ENCODE data around the gene KNCN. TPM values are rescaled to one million over a fixed set of nuclear protein-coding genes. Genes with fewer than 3 reads are reported as not detected.
A peak's percentile ranks its signal among the peaks of the same experiment; 100 is the strongest.

KNCN gene
- total and polyA plus RNA-seq, 9 donors = 0.20 to 0.24 TPM; not detected in 7

GRCh38 chr1:46583494-46583893, 32.0 kb upstream of the KNCN start:
- DNase-seq = no peak
- peaks cover 65% of the 10 kb centered on the region for H3K36me3 ChIP-seq (ENCODE audit: control insufficient read depth, insufficient read depth, low read length)
- H3K4me1 ChIP-seq (ENCODE audit: control insufficient read depth, insufficient read depth, low read length) = no peaks in the 10 kb centered on the region
- no peak overlapping the region for H3K27ac ChIP-seq (ENCODE audit: low read length)
- H3K27me3 ChIP-seq (ENCODE audit: control insufficient read depth, insufficient read depth, low read length) = no peaks in the 10 kb centered on the region
- no CpG with 5 or more reads among the region's 5 CpGs for WGBS (ENCODE audit: insufficient coverage)
- no peak overlapping the region for H3K4me3 ChIP-seq (ENCODE audit: low read length)
- no peaks in the 10 kb centered on the region for H3K9me3 ChIP-seq (replicated peaks; ENCODE audit: control insufficient read depth, low read depth, low read length)

GRCh38 chr1:46582972-46583371, 31.5 kb upstream of the KNCN start:
- WGBS (ENCODE audit: insufficient coverage) = no CpG with 5 or more reads among the region's 7 CpGs
- H3K36me3 ChIP-seq (ENCODE audit: control insufficient read depth, insufficient read depth, low read length) = peaks cover 70% of the 10 kb centered on the region
- H3K4me1 ChIP-seq (ENCODE audit: control insufficient read depth, insufficient read depth, low read length) = no peaks in the 10 kb centered on the region
- peak; percentile 39 for DNase-seq
- no peaks in the 10 kb centered on the region for H3K27me3 ChIP-seq (ENCODE audit: control insufficient read depth, insufficient read depth, low read length)
- no peaks in the 10 kb centered on the region for H3K9me3 ChIP-seq (replicated peaks; ENCODE audit: control insufficient read depth, low read depth, low read length)
- H3K4me3 ChIP-seq (ENCODE audit: low read length) = no peak overlapping the region
- no peak overlapping the region for H3K27ac ChIP-seq (ENCODE audit: low read length)

- peaks cover 73% of the 10 kb centered on the region for H3K36me3 ChIP-seq (ENCODE audit: control insufficient read depth, insufficient read depth, low read length)
- 83% methylated on average over 1 of the region's 4 CpGs for WGBS (ENCODE audit: insufficient coverage)
- no peak overlapping the region for H3K4me3 ChIP-seq (ENCODE audit: low read length)
- DNase-seq = no peak
- no peaks in the 10 kb centered on the region for H3K27me3 ChIP-seq (ENCODE audit: control insufficient read depth, insufficient read depth, low read length)
- H3K27ac ChIP-seq (ENCODE audit: low read length) = no peak overlapping the region
- no peaks in the 10 kb centered on the region for H3K9me3 ChIP-seq (replicated peaks; ENCODE audit: control insufficient read depth, low read depth, low read length)
- no peaks in the 10 kb centered on the region for H3K4me1 ChIP-seq (ENCODE audit: control insufficient read depth, insufficient read depth, low read length)
These were observed 30.4 kb upstream of the KNCN start for GRCh38 chr1:46581681-46582455.

GRCh38 chr1:46580140-46580903, 28.9 kb upstream of the KNCN start:
- H3K4me1 ChIP-seq (ENCODE audit: control insufficient read depth, insufficient read depth, low read length) = no peaks in the 10 kb centered on the region
- 100% methylated on average over 1 of the region's 6 CpGs for WGBS (ENCODE audit: insufficient coverage)
- no peaks in the 10 kb centered on the region for H3K27me3 ChIP-seq (ENCODE audit: control insufficient read depth, insufficient read depth, low read length)
- no peak overlapping the region for H3K4me3 ChIP-seq (ENCODE audit: low read length)
- H3K27ac ChIP-seq (ENCODE audit: low read length) = no peak overlapping the region
- peaks cover 70% of the 10 kb centered on the region for H3K36me3 ChIP-seq (ENCODE audit: control insufficient read depth, insufficient read depth, low read length)
- no peaks in the 10 kb centered on the region for H3K9me3 ChIP-seq (replicated peaks; ENCODE audit: control insufficient read depth, low read depth, low read length)
- peak; percentile 39 for DNase-seq

GRCh38 chr1:46577671-46578070, 26.2 kb upstream of the KNCN start:
- WGBS (ENCODE audit: insufficient coverage) = 83% methylated on average over 2 of the region's 4 CpGs
- no peaks in the 10 kb centered on the region for H3K27me3 ChIP-seq (ENCODE audit: control insufficient read depth, insufficient read depth, low read length)
- DNase-seq = no peak
- H3K27ac ChIP-seq (ENCODE audit: low read length) = no peak overlapping the region
- no peak overlapping the region for H3K4me3 ChIP-seq (ENCODE audit: low read length)
- peaks cover 61% of the 10 kb centered on the region for H3K36me3 ChIP-seq (ENCODE audit: control insufficient read depth, insufficient read depth, low read length)
- H3K9me3 ChIP-seq (replicated peaks; ENCODE audit: control insufficient read depth, low read depth, low read length) = no peaks in the 10 kb centered on the region
- no peaks in the 10 kb centered on the region for H3K4me1 ChIP-seq (ENCODE audit: control insufficient read depth, insufficient read depth, low read length)

- no peaks in the 10 kb centered on the region for H3K9me3 ChIP-seq (replicated peaks; ENCODE audit: control insufficient read depth, low read depth, low read length)
- whole genome bisulfite sequencing (ENCODE audit: insufficient coverage) = 75% methylated on average over 2 of the region's 6 CpGs
- H3K4me1 ChIP-seq (ENCODE audit: control insufficient read depth, insufficient read depth, low read length) = no peaks in the 10 kb centered on the region
- H3K27ac ChIP-seq (ENCODE audit: low read length) = no peak overlapping the region
- peaks cover 58% of the 10 kb centered on the region for H3K36me3 ChIP-seq (ENCODE audit: control insufficient read depth, insufficient read depth, low read length)
- H3K27me3 ChIP-seq (ENCODE audit: control insufficient read depth, insufficient read depth, low read length) = no peaks in the 10 kb centered on the region
- H3K4me3 ChIP-seq (ENCODE audit: low read length) = no peak overlapping the region
- DNase-seq = no peak
These were observed 25.1 kb upstream of the KNCN start for GRCh38 chr1:46576596-46576995.

- Histone ChIP-seq H3K9me3 (replicated peaks; ENCODE audit: control insufficient read depth, low read depth, low read length) (no peaks in the 10 kb centered on the region), H3K36me3 (ENCODE audit: control insufficient read depth, insufficient read depth, low read length) (peaks cover 51% of the 10 kb centered on the region), H3K4me3 (ENCODE audit: low read length) (no peak overlapping the region), H3K27ac (ENCODE audit: low read length) (no peak overlapping the region), H3K4me1 (ENCODE audit: control insufficient read depth, insufficient read depth, low read length) (no peaks in the 10 kb centered on the region), H3K27me3 (ENCODE audit: control insufficient read depth, insufficient read depth, low read length) (no peaks in the 10 kb centered on the region)
- DNase-seq = no peak
- WGBS (ENCODE audit: insufficient coverage) = no CpG with 5 or more reads among the region's 3 CpGs
These were observed 24.3 kb upstream of the KNCN start for GRCh38 chr1:46575778-46576177.

- 49% methylated on average over 8 of the region's 12 CpGs for WGBS (ENCODE audit: insufficient coverage)
- H3K27ac ChIP-seq (ENCODE audit: low read length) = no peak overlapping the region
- no peak overlapping the region for H3K4me3 ChIP-seq (ENCODE audit: low read length)
- no peak for DNase-seq
- H3K36me3 ChIP-seq (ENCODE audit: control insufficient read depth, insufficient read depth, low read length) = peaks cover 50% of the 10 kb centered on the region
- H3K4me1 ChIP-seq (ENCODE audit: control insufficient read depth, insufficient read depth, low read length) = no peaks in the 10 kb centered on the region
- no peaks in the 10 kb centered on the region for H3K9me3 ChIP-seq (replicated peaks; ENCODE audit: control insufficient read depth, low read depth, low read length)
- H3K27me3 ChIP-seq (ENCODE audit: control insufficient read depth, insufficient read depth, low read length) = no peaks in the 10 kb centered on the region
These were observed 23.9 kb upstream of the KNCN start for GRCh38 chr1:46575300-46575699.

GRCh38 chr1:46571691-46572225, 20.3 kb upstream of the KNCN start:
- H3K27ac ChIP-seq (ENCODE audit: low read length) = no peak overlapping the region
- H3K36me3 ChIP-seq (ENCODE audit: control insufficient read depth, insufficient read depth, low read length) = peaks cover 45% of the 10 kb centered on the region
- no peak overlapping the region for H3K4me3 ChIP-seq (ENCODE audit: low read length)
- no peaks in the 10 kb centered on the region for H3K9me3 ChIP-seq (replicated peaks; ENCODE audit: control insufficient read depth, low read depth, low read length)
- no peak for DNase-seq
- WGBS (ENCODE audit: insufficient coverage) = 80% methylated on average over 5 of the region's 6 CpGs
- H3K27me3 ChIP-seq (ENCODE audit: control insufficient read depth, insufficient read depth, low read length) = no peaks in the 10 kb centered on the region
- peaks cover 2% of the 10 kb centered on the region for H3K4me1 ChIP-seq (ENCODE audit: control insufficient read depth, insufficient read depth, low read length)
